NCI-H1417 treated with DMSO at 0.1 percent for 48 hours (cell line): ENCODE measurements around the gene KCTD15.

Experiments
- DNase-seq: peaks from one replicate; lab custom pipeline; 2025; lab: John Stamatoyannopoulos, UW

KCTD15 gene

GRCh38 chr19:33859016-33859415 lies 62.3 kb downstream of the KCTD15 start:
- DNase-seq, result no peak

- no peak for DNase-seq
Observed at GRCh38 chr19:33860312-33861090, 63.8 kb downstream of the KCTD15 start.

- no peak for DNase-seq
Observed at GRCh38 chr19:33861950-33862349, 65.3 kb downstream of the KCTD15 start.

GRCh38 chr19:33862981-33863380 lies 66.3 kb downstream of the KCTD15 start:
- no peak for DNase-seq

- DNase-seq, result no peak
Observed at GRCh38 chr19:33863436-33863835, 66.8 kb downstream of the KCTD15 start.

- DNase-seq, result no peak
Observed at GRCh38 chr19:33864311-33864850, 67.7 kb downstream of the KCTD15 start.

- no peak for DNase-seq
Observed at GRCh38 chr19:33865306-33865705, 68.6 kb downstream of the KCTD15 start.
